OCI-LY3 (cell line): ENCODE measurements around the gene C2.
A peak's percentile ranks its signal among the peaks of the same experiment; 100 is the strongest.

ENCODE experiments used
- H2AFZ ChIP-seq: fragments of 200-600, 300-600 bp; shearing (Covaris generic); 2 replicates; pipeline ENCODE4 v1.6.0; 2014; ENCODE audit warnings: antibody characterized with exemption, low read depth, low read length
- H3K27ac ChIP-seq: fragments of 200-600, 300-600 bp; sonication (generic); 2 replicates; pipeline ENCODE4 v1.5.1; 2014; ENCODE audit warnings: mild to moderate bottlenecking, low read length, moderate library complexity, mixed read lengths
- H3K27me3 ChIP-seq: fragments of 200-600, 300-600 bp; sonication (generic); 2 replicates; pipeline ENCODE4 v1.6.1; 2014; ENCODE audit warnings: low read depth, low read length, mixed read lengths
- H3K36me3 ChIP-seq: fragments of 200-600, 300-600 bp; sonication (generic); replicated peaks from 2 replicates; pipeline ENCODE3; 2014; ENCODE audit warnings: low read depth, low read length, mixed read lengths
- H3K4me1 ChIP-seq: fragments of 300-600, 200-600 bp; sonication (generic); 2 replicates; pipeline ENCODE4 v1.6.1; 2014; ENCODE audit warnings: low read length, mixed read lengths
- H3K4me2 ChIP-seq: fragments of 200-600, 300-600 bp; sonication (generic); 2 replicates; pipeline ENCODE4 v1.6.1; 2014; ENCODE audit warnings: low read length, mixed read lengths
- H3K4me3 ChIP-seq: fragments of 300-600, 200-600 bp; sonication (generic); 2 replicates; pipeline ENCODE4 v1.5.1; 2014; ENCODE audit warnings: antibody characterized with exemption, mild to moderate bottlenecking, low read length, moderate library complexity
- H3K79me2 ChIP-seq: fragments of 300-600, 200-600 bp; shearing (Covaris generic); 2 replicates; pipeline ENCODE4 v1.6.1; 2014; ENCODE audit warnings: mild to moderate bottlenecking, low read length, mixed read lengths
- H3K9ac ChIP-seq: fragments of 300-600, 200-600 bp; shearing (Covaris generic); 2 replicates; pipeline ENCODE4 v1.6.0; 2014; ENCODE audit warnings: mild to moderate bottlenecking, low read length, moderate library complexity
- H3K9me3 ChIP-seq: fragments of 200-600, 300-600 bp; shearing (Covaris generic); 2 replicates; pipeline ENCODE4 v1.6.1; 2014; ENCODE audit warnings: low read length, mixed read lengths; ENCODE audit not compliant: insufficient read depth
- H4K20me1 ChIP-seq: fragments of 200-600, 300-600 bp; sonication (generic); 2 replicates; pipeline ENCODE4 v1.6.1; 2016; ENCODE audit warnings: low read length, mixed read lengths; ENCODE audit not compliant: insufficient read depth
- EZH2phosphoT487 ChIP-seq: fragments of 200-600 bp; shearing (Covaris generic); IDR thresholded peaks from 2 replicates; pipeline ENCODE4 v1.6.1; 2018; ENCODE audit warnings: antibody characterized with exemption, mixed run types, low read depth
- TF ChIP-seq, protein P1 (sequence below): fragments of 200-600, 300-600 bp; sonication (generic); IDR thresholded peaks from 2 replicates; pipeline ENCODE4 v1.5.1; 2014; ENCODE audit warnings: antibody characterized with exemption, low read length, low read depth

The C2 gene

DNA sequence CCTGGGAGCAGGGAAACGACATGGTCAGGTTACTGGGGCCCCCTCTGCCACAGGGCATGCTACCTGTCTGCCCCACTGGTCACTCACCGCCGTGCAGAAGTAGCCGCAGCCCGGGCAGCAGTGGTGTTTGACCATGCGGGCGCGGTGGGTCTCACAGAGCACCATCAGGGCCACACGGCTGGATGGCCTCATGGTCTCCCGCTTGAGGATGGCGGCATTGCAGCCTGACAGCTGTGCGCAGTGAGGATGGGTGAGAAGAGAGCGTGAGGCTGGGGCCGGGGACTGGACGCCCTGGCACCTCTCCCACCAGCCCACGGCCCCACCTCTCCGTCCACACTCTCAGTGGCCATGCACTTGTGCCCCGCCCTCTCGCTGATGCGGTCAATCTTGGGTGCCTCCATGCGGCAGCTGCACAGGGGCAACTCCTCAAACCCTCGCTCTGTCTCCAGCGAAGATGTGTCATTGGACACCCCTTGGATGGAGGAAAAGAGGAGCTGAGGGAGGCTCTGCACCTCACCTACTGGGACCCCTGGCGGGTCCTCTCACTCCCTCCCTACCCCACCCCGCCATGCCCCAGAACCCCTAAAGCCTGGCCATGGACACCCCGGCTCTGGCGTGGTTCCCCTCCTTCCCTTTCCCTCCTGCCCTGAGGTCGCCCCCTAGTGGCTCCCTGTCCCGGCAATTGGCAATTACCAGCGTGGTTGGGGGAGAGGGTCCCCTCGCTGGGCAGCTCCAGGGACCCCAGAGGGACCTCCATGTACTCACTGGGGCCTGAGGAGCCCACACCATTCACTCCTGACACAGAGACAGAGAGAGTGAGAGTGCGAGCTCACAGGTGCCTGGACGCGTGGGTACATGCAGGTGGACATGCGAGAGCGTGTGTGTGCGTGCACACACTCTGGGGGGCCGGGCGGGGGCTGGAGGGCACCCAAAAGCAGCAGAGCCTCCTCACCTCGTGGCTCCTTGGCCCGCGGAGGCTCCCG lies 39.0 kb upstream of the C2 start:
- no peaks in the 10 kb centered on the region for H3K27me3 ChIP-seq
- no peak overlapping the region for H3K9ac ChIP-seq
- no peaks in the 10 kb centered on the region for H3K79me2 ChIP-seq
- TF ChIP-seq EZH2phosphoT487 = no peak
- TF ChIP-seq, protein P1, sequence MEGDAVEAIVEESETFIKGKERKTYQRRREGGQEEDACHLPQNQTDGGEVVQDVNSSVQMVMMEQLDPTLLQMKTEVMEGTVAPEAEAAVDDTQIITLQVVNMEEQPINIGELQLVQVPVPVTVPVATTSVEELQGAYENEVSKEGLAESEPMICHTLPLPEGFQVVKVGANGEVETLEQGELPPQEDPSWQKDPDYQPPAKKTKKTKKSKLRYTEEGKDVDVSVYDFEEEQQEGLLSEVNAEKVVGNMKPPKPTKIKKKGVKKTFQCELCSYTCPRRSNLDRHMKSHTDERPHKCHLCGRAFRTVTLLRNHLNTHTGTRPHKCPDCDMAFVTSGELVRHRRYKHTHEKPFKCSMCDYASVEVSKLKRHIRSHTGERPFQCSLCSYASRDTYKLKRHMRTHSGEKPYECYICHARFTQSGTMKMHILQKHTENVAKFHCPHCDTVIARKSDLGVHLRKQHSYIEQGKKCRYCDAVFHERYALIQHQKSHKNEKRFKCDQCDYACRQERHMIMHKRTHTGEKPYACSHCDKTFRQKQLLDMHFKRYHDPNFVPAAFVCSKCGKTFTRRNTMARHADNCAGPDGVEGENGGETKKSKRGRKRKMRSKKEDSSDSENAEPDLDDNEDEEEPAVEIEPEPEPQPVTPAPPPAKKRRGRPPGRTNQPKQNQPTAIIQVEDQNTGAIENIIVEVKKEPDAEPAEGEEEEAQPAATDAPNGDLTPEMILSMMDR = peak; percentile 70
- H3K9me3 ChIP-seq = no peaks in the 10 kb centered on the region
- H3K4me1 ChIP-seq = no peaks in the 10 kb centered on the region
- peaks cover 12% of the 10 kb centered on the region for H3K36me3 ChIP-seq
- no peak overlapping the region for H2AFZ ChIP-seq
- H3K4me2 ChIP-seq = no peak overlapping the region
- H4K20me1 ChIP-seq = no peaks in the 10 kb centered on the region
- no peak overlapping the region for H3K4me3 ChIP-seq
- no peak overlapping the region for H3K27ac ChIP-seq

DNA sequence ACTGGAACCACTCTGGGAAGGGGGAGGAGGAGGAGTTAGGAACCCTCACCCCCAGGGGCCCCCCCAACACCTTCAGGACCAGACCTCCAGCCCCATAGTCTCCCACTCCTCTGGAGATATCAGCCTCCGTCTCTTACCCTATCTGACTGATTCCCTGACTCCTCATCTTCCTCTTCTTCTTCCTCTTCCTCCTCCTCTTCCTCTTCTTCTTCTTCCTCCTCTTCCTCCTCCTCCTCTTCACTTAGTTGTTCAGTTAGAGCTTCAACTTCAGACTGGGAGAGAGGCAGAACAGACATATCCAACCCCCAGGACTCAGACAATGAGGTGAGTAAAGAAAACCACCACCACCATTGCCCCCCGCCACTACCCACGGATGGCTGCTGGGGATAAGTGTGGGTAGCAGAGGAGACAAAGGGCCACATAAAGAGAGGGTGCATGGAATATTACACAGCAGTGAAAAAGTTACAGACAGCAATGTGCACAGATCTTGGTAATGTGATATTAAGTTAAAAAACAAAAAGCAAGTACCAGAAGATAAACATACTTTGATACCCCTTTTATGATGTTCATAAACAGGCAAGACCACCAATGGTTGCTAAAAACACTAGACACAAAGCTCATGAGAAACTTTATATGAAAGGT lies 38.1 kb upstream of the C2 start:
- Histone ChIP-seq H3K27ac (no peak overlapping the region), H4K20me1 (no peaks in the 10 kb centered on the region), H3K36me3 (peaks cover 12% of the 10 kb centered on the region), H3K4me2 (no peak overlapping the region), H3K9ac (no peak overlapping the region), H3K9me3 (no peaks in the 10 kb centered on the region), H3K27me3 (no peaks in the 10 kb centered on the region), H3K4me3 (no peak overlapping the region), H3K4me1 (no peaks in the 10 kb centered on the region), H3K79me2 (no peaks in the 10 kb centered on the region), H2AFZ (no peak overlapping the region)
- TF ChIP-seq EZH2phosphoT487 = no peak
- TF ChIP-seq, protein P1 = no peak

DNA sequence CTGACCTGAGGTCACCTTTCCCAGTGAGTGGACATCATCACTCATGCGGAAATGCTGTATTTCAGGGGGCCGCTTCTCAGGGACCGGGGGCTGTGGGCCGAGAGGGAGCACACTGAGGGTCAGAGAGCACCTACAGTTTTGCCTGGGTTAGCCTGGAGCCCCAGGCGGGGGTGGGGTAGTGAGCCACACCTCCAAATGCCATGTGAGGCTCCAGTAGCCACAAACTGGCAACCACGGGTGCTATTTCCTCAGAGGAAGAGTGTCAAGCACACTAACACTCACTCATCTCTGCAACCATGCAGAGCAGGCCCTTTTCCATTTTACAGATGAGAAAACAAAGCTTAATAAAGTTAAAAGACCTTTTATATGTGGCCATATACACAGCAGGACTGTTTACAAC lies 34.7 kb upstream of the C2 start:
- Histone ChIP-seq H3K4me2 (no peak overlapping the region), H3K36me3 (peaks cover 15% of the 10 kb centered on the region)

More for the DNA sequence above, 34.7 kb upstream of the C2 start:
- no peak overlapping the region for H3K9ac ChIP-seq
- no peak overlapping the region for H3K4me3 ChIP-seq
- no peaks in the 10 kb centered on the region for H3K9me3 ChIP-seq
- H3K27ac ChIP-seq = no peak overlapping the region
- peaks cover 4% of the 10 kb centered on the region; the same call in 1 of the 2 replicates for H3K4me1 ChIP-seq
- H2AFZ ChIP-seq = no peak overlapping the region
- no peak for TF ChIP-seq EZH2phosphoT487
- TF ChIP-seq, protein P1 = no peak
- H4K20me1 ChIP-seq = no peaks in the 10 kb centered on the region
- H3K79me2 ChIP-seq = peaks cover 14% of the 10 kb centered on the region
- no peaks in the 10 kb centered on the region for H3K27me3 ChIP-seq
